ENCODE results near the gene SDCBP2.

Gene SDCBP2

DNA sequence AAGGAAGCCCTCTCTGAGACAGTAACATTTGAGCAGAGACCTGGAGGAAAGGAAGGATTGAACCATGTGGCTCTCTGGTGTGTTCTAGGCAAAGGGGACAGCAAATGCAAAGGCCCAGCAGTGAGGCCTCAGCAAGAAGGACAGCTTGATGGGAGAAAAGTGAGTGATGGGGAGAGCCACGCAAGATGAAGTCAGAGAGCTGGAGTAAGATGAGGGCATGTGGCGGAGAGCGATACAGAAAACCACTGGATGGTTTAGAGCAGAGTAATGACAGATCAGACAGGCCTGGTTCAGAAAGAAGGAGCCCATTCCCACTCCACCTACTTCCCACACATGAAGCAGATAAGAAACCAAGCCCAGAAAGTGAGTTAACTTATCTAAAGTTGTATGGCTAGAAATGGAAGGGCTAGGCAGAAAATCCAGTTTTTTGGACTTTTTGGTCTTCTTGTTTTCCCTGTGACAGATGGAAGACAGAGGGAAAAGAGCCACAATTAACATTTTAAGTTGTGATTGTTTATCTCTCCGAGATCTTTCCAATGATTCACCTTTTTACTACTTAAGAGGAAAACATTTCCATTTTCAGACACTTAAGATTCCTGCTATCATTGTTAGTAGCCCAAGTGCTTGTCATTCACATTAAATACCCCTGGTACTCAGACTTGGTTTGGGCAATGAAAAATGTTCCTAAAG, 63.6 kb downstream of the SDCBP2 start:
- TF ChIP-seq NFIC (IDR thresholded peaks at IDR 0.05) (no peak), EP300 (IDR thresholded peaks at IDR 0.05; ENCODE audit: borderline replicate concordance) (no peak), RAD21 (IDR thresholded peaks at IDR 0.05; ENCODE audit: low read depth) (no peak), CREB1 (IDR thresholded peaks at IDR 0.05; ENCODE audit: low read depth) (no peak), TCF12 (IDR thresholded peaks at IDR 0.05; ENCODE audit: low read depth) (no peak), CEBPB (IDR thresholded peaks at IDR 0.05) (no peak)
- TF ChIP-seq, protein P1, sequence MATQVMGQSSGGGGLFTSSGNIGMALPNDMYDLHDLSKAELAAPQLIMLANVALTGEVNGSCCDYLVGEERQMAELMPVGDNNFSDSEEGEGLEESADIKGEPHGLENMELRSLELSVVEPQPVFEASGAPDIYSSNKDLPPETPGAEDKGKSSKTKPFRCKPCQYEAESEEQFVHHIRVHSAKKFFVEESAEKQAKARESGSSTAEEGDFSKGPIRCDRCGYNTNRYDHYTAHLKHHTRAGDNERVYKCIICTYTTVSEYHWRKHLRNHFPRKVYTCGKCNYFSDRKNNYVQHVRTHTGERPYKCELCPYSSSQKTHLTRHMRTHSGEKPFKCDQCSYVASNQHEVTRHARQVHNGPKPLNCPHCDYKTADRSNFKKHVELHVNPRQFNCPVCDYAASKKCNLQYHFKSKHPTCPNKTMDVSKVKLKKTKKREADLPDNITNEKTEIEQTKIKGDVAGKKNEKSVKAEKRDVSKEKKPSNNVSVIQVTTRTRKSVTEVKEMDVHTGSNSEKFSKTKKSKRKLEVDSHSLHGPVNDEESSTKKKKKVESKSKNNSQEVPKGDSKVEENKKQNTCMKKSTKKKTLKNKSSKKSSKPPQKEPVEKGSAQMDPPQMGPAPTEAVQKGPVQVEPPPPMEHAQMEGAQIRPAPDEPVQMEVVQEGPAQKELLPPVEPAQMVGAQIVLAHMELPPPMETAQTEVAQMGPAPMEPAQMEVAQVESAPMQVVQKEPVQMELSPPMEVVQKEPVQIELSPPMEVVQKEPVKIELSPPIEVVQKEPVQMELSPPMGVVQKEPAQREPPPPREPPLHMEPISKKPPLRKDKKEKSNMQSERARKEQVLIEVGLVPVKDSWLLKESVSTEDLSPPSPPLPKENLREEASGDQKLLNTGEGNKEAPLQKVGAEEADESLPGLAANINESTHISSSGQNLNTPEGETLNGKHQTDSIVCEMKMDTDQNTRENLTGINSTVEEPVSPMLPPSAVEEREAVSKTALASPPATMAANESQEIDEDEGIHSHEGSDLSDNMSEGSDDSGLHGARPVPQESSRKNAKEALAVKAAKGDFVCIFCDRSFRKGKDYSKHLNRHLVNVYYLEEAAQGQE (IDR thresholded peaks at IDR 0.05; ENCODE audit: low read depth) = no peak
- TF ChIP-seq, protein P2, sequence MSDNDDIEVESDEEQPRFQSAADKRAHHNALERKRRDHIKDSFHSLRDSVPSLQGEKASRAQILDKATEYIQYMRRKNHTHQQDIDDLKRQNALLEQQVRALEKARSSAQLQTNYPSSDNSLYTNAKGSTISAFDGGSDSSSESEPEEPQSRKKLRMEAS (IDR thresholded peaks at IDR 0.05) = no peak
- TF ChIP-seq, protein P3, sequence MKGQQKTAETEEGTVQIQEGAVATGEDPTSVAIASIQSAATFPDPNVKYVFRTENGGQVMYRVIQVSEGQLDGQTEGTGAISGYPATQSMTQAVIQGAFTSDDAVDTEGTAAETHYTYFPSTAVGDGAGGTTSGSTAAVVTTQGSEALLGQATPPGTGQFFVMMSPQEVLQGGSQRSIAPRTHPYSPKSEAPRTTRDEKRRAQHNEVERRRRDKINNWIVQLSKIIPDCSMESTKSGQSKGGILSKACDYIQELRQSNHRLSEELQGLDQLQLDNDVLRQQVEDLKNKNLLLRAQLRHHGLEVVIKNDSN (IDR thresholded peaks at IDR 0.05) = no peak

DNA sequence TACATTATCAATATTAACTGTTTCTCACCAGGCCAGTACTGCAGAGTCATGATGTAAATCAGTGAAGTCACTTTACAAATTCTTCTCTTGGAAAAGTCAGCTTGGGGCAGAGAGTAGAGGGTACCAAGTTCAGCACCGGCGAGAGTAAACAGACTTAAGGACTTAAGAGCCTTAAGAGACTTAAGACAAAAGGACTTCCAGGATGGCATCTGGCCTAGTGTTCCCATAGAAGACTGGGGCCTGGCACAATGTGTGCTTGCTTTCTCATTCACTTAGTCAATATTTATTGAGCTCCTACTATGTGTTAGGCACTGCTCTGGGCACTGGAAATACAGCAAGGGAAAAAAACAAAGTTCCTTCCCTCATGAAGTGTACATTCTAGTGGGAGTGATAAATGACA, 64.2 kb downstream of the SDCBP2 start:
- TF ChIP-seq ZBTB7A (IDR thresholded peaks at IDR 0.05; ENCODE audit: low read depth) (no peak), EGR1 (IDR thresholded peaks at IDR 0.05) (no peak), FOXM1 (IDR thresholded peaks at IDR 0.05; ENCODE audit: borderline replicate concordance, low read depth) (no peak), YY1 (IDR thresholded peaks at IDR 0.05; ENCODE audit: low read depth) (no peak), EP300 (IDR thresholded peaks at IDR 0.05; ENCODE audit: borderline replicate concordance) (no peak), CREB1 (IDR thresholded peaks at IDR 0.05; ENCODE audit: low read depth) (no peak), TCF12 (IDR thresholded peaks at IDR 0.05; ENCODE audit: low read depth) (no peak), CEBPB (IDR thresholded peaks at IDR 0.05) (no peak), NFIC (IDR thresholded peaks at IDR 0.05) (no peak), TAF1 (IDR thresholded peaks at IDR 0.05; ENCODE audit: low read depth) (no peak)
- TF ChIP-seq, protein P3 (IDR thresholded peaks at IDR 0.05) = no peak
- TF ChIP-seq, protein P1 (IDR thresholded peaks at IDR 0.05; ENCODE audit: low read depth) = no peak
- TF ChIP-seq, protein P2 (IDR thresholded peaks at IDR 0.05) = no peak

DNA sequence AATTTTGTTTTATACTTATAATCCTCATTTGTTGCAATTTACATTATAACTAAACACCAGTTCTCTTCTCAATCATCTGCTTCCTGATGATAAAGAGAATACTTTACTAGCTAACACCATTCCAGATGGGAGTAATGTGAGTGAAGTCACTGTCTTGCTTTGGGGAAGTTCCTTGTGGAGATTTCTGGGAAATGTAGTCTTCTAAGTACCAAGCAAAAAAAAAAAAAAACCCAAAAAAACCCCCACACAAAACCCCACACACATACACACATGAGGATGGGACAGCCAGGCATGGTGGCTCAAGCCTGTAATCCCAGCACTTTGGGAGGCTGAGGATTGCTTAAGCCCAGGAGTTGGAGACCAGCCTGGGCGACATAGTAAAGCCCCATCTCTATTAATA, 65.1 kb downstream of the SDCBP2 start:
- no peak for TF ChIP-seq FOXM1 (IDR thresholded peaks at IDR 0.05; ENCODE audit: borderline replicate concordance, low read depth)
- TF ChIP-seq NFIC (IDR thresholded peaks at IDR 0.05) = no peak
- no peak for TF ChIP-seq TCF12 (IDR thresholded peaks at IDR 0.05; ENCODE audit: low read depth)
- no peak for TF ChIP-seq EGR1 (IDR thresholded peaks at IDR 0.05)
- TF ChIP-seq CEBPB (IDR thresholded peaks at IDR 0.05) = no peak
- no peak for TF ChIP-seq CREB1 (IDR thresholded peaks at IDR 0.05; ENCODE audit: low read depth)
- no peak for TF ChIP-seq RAD21 (IDR thresholded peaks at IDR 0.05; ENCODE audit: low read depth)
